CD14-positive monocyte (primary cell): Measurements from ENCODE around the gene SLC26A9. TPM values are rescaled to one million over a fixed set of nuclear protein-coding genes. Genes with fewer than 3 reads are reported as not detected.

Experiments used
- DNase-seq, 3 donors: peaks; one replicate each; pipeline ENCODE4 v3.0.0-alpha.2; 2011 to 2022
- H2AFZ ChIP-seq: 2 replicates; pipeline ENCODE4 v1.6.0; 2012; ENCODE audit warnings: mild to moderate bottlenecking, low read depth, low read length, inconsistent platforms; ENCODE audit not compliant: insufficient read depth, poor library complexity, severe bottlenecking
- H3K27ac ChIP-seq, 2 donors: 1 replicate in 1 of 2; 2 replicates in 1 of 2; pipeline ENCODE4 v1.5.1; 2012 to 2013; ENCODE audit warnings: low read length in 2 of 2, control low read depth in 1 of 2, inconsistent platforms in 1 of 2, low read depth in 1 of 2, mild to moderate bottlenecking in 1 of 2
- H3K27me3 ChIP-seq, 2 donors: one replicate each; pipeline versions ENCODE4 v1.6.0 to v1.6.1; 2011 to 2013; ENCODE audit warnings: low read length in 2 of 2; ENCODE audit not compliant: control insufficient read depth in 2 of 2, insufficient read depth in 2 of 2
- H3K36me3 ChIP-seq, 2 donors: replicated peaks in 1 of 2; 1 replicate in 1 of 2; 2 replicates in 1 of 2; pipeline versions ENCODE4 v1.5.1 to v1.6.1; 2012 to 2013; ENCODE audit warnings: low read length in 2 of 2, control low read depth in 1 of 2, inconsistent platforms in 1 of 2, mild to moderate bottlenecking in 1 of 2; ENCODE audit not compliant: insufficient read depth in 2 of 2, control insufficient read depth in 1 of 2
- H3K4me1 ChIP-seq, 2 donors: 1 replicate in 1 of 2; 2 replicates in 1 of 2; pipeline versions ENCODE4 v1.5.1 to v1.6.1; 2012 to 2013; ENCODE audit warnings: low read length in 2 of 2, control low read depth in 1 of 2, inconsistent platforms in 1 of 2, mild to moderate bottlenecking in 1 of 2, moderate library complexity in 1 of 2; ENCODE audit not compliant: insufficient read depth in 2 of 2, control insufficient read depth in 1 of 2
- H3K4me2 ChIP-seq: replicated peaks from 2 replicates; pipeline ENCODE3; 2012; ENCODE audit warnings: low read length, moderate library complexity, mild to moderate bottlenecking; ENCODE audit not compliant: poor library complexity, severe bottlenecking; ENCODE audit errors: extremely low read depth
- H3K4me3 ChIP-seq, 3 experiments: fragments of 200-600 bp in 1 of 3; sonication (generic) in 1 of 3; replicated peaks in 1 of 3; 1 replicate in 2 of 3; 2 replicates in 1 of 3; pipeline ENCODE4 v1.5.1; 2011 to 2013; ENCODE audit warnings: low read length in 3 of 3, mild to moderate bottlenecking in 3 of 3, control low read depth in 2 of 3, low read depth in 2 of 3, inconsistent platforms in 1 of 3, moderate library complexity in 1 of 3
- H3K79me2 ChIP-seq: 2 replicates; pipeline ENCODE4 v1.6.0; 2012; ENCODE audit warnings: mild to moderate bottlenecking, control low read depth, inconsistent platforms, low read length, moderate library complexity; ENCODE audit not compliant: insufficient read depth
- H3K9ac ChIP-seq: 2 replicates; pipeline ENCODE4 v1.6.0; 2017; ENCODE audit warnings: low read length, mild to moderate bottlenecking; ENCODE audit not compliant: insufficient read depth, poor library complexity, severe bottlenecking
- H3K9me3 ChIP-seq, 2 donors: replicated peaks in 1 of 2; 1 replicate in 1 of 2; 2 replicates in 1 of 2; pipeline versions ENCODE4 v1.5.1 to v1.6.1; 2012 to 2013; ENCODE audit warnings: low read length in 2 of 2, control low read depth in 1 of 2; ENCODE audit not compliant: control insufficient read depth in 1 of 2, insufficient read depth in 1 of 2
- H4K20me1 ChIP-seq: 2 replicates; pipeline ENCODE4 v1.6.0; 2012; ENCODE audit warnings: mild to moderate bottlenecking, low read length, control low read depth, moderate library complexity; ENCODE audit not compliant: insufficient read depth
- H3K27ac Mint-ChIP-seq, 7 donors: one replicate each; pipeline ENCODE4 v1.8.0; 2020; ENCODE audit warnings: mild to moderate bottlenecking in 7 of 7, mixed read lengths in 7 of 7, moderate library complexity in 6 of 7, inconsistent platforms in 2 of 7
- H3K27me3 Mint-ChIP-seq, 3 donors: one replicate each; pipeline ENCODE4 v1.8.0; 2021 to 2022; ENCODE audit warnings: low read depth in 3 of 3, mild to moderate bottlenecking in 3 of 3, mixed read lengths in 3 of 3, moderate library complexity in 3 of 3, inconsistent platforms in 1 of 3
- H3K36me3 Mint-ChIP-seq, 2 donors: one replicate each; pipeline ENCODE4 v1.8.0; 2020; ENCODE audit warnings: mixed read lengths in 2 of 2, inconsistent platforms in 1 of 2, mild to moderate bottlenecking in 1 of 2
- H3K4me1 Mint-ChIP-seq: one replicate; pipeline ENCODE4 v1.8.0; 2020; ENCODE audit warnings: mild to moderate bottlenecking, mixed read lengths
- H3K4me3 Mint-ChIP-seq, 2 donors: one replicate each; pipeline ENCODE4 v1.8.0; 2020; ENCODE audit warnings: mild to moderate bottlenecking in 2 of 2, mixed read lengths in 2 of 2, moderate library complexity in 1 of 2
- H3K9me3 Mint-ChIP-seq, 7 donors: one replicate each; pipeline ENCODE4 v1.8.0; 2020 to 2022; ENCODE audit warnings: mixed read lengths in 7 of 7, mild to moderate bottlenecking in 6 of 7, moderate library complexity in 6 of 7, inconsistent platforms in 2 of 7
- WGBS: methylation state at CpG from one replicate; pipeline ENCODE4 v1.1.5; 2013; ENCODE audit warnings: missing lambda C conversion rate; ENCODE audit not compliant: insufficient coverage; 5-methylcytosine and 5-hydroxymethylcytosine counted together
- intact Hi-C, 2 donors: fragments of 100-400 bp; cut with micrococcal nuclease; formaldehyde crosslinking; loops; one replicate each; pipeline versions ENCODE4 v1.15.0 to v1.15.1; 2023
- polyA plus RNA-seq, 3 donors: library from polyadenylated mRNA; depleted of rRNA in 1 of 3; unstranded in 2 of 3; stranded (reverse) in 1 of 3; fragments of 300-500 nt in 2 of 3; fragments of >200 nt in 1 of 3; fragmentation: Illumina TruSeq in 2 of 3; gene quantifications; 1 replicate in 2 of 3; 2 replicates in 1 of 3; pipeline ENCODE4 v1.2.3, GENCODE V29; 2012 to 2021
- TF ChIP-seq, protein P1 (sequence below): fragments of 200-600 bp; IDR thresholded peaks from one replicate; pipeline ENCODE4 v1.8.0; 2022; ENCODE audit warnings: antibody characterized with exemption, mild to moderate bottlenecking

The SLC26A9 gene
- polyA plus RNA-seq, 3 donors, result 0.04 TPM; not detected in 2

DNA sequence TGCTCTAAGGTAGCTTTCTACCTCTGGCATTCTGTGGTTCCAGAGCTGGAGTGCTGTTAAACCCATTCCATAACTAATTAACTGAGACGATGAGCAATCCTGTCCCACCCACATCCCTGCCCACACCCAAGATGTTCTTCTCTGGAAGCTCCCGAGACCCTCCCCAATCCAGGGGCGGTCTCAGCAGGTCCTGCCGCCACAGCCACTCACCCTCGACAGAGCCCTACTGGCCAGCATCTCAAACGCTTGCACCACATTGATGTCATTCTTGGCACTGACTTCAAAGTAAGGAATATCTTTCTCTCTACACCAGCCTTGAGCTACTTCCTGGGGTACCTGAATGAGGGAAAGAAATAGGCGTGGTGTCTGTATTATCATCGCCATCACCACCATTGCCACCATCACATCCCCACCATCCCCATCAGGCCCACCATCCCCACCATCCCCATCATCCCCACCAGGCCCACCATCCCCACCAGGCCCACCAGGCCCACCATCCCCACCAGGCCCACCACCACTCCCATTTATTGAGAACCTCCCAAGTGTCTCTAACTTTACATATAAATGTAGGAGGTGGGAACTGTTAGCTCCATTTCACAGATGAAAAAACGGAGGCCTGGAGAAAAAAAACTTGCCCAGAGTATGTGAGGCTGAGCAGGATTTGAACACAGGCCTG, 42.2 kb upstream of the SLC26A9 start:
- no peak overlapping the region for H3K4me3 ChIP-seq
- H4K20me1 ChIP-seq, result no peaks in the 10 kb centered on the region
- Mint-ChIP-seq H3K27me3 (peaks cover 0 to 3% (median 0%) of the 10 kb centered on the region in 3 donors), H3K27ac (no peak overlapping the region), H3K4me3 (no peak overlapping the region), H3K9me3 (peaks cover 0 to 3% (median 2%) of the 10 kb centered on the region in 7 donors), H3K36me3 (peaks cover 0 to 11% of the 10 kb centered on the region in 2 donors), H3K4me1 (peaks cover 12% of the 10 kb centered on the region)
- H3K9me3 ChIP-seq, result no peaks in the 10 kb centered on the region
- TF ChIP-seq, protein P1, sequence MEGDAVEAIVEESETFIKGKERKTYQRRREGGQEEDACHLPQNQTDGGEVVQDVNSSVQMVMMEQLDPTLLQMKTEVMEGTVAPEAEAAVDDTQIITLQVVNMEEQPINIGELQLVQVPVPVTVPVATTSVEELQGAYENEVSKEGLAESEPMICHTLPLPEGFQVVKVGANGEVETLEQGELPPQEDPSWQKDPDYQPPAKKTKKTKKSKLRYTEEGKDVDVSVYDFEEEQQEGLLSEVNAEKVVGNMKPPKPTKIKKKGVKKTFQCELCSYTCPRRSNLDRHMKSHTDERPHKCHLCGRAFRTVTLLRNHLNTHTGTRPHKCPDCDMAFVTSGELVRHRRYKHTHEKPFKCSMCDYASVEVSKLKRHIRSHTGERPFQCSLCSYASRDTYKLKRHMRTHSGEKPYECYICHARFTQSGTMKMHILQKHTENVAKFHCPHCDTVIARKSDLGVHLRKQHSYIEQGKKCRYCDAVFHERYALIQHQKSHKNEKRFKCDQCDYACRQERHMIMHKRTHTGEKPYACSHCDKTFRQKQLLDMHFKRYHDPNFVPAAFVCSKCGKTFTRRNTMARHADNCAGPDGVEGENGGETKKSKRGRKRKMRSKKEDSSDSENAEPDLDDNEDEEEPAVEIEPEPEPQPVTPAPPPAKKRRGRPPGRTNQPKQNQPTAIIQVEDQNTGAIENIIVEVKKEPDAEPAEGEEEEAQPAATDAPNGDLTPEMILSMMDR, result no peak
- H3K4me2 ChIP-seq, result no peak overlapping the region
- H3K9ac ChIP-seq, result no peak overlapping the region
- H3K36me3 ChIP-seq, result no peaks in the 10 kb centered on the region
- DNase-seq, result no peak
- H3K79me2 ChIP-seq, result no peaks in the 10 kb centered on the region
- no peaks in the 10 kb centered on the region for H3K27me3 ChIP-seq
- H2AFZ ChIP-seq, result no peak overlapping the region
- 95% methylated on average over 5 of the region's 9 CpGs for WGBS
- H3K27ac ChIP-seq, result no peak overlapping the region
- intact Hi-C loops, result loop anchor here (2.0 to 10.0 kb wide), 2 partner anchors 49 to 121 kb away; no protein-coding TSS in a partner anchor
- peaks cover 0 to 3% of the 10 kb centered on the region in 2 donors for H3K4me1 ChIP-seq

DNA sequence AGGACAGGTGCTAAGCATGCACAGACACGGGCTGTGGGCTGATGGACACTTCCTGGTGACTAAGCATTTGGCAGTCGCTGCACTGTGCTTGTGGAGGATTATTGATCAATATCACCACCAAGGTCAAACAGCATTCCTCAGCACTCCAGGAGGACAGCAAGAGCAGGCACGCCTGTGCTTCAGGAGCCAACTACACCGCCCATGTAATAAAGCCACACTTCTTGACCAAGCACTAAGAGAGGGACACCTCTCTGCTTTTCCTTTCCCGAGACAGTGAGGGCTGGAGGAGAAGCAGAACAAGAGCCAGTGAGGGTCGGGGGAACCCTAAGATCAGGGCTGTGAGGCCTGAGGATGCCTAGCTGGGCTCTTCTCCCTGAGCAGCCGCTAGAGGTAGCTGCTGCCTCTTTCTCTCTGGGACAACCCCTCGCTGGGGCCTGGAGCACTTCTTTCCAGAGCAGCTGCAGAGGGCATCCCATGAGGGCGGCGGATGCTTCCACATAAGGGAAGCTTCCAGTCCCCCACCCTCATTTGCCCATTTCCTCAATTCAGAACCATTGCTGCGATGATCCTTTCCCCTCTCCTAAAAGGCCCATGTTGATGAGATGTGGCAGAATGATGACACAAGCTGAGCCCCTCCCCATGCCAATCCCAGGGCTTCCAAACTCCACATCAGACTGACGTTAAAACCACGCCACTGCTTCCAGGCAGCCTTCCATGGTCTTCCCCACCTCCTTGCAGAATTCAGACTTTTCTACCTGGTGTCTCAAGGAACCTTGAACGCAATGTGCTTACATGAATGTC, 40.9 kb upstream of the SLC26A9 start:
- H4K20me1 ChIP-seq, result no peaks in the 10 kb centered on the region
- peaks cover 0 to 12% of the 10 kb centered on the region in 2 donors for H3K4me1 ChIP-seq
- no peak overlapping the region for H3K9ac ChIP-seq
- no peak overlapping the region for H3K4me3 ChIP-seq
- Mint-ChIP-seq H3K9me3 (peaks cover 0 to 3% (median 2%) of the 10 kb centered on the region in 7 donors), H3K27ac (peak overlapping the region in 1 of 7 donors; percentile 46), H3K36me3 (peaks cover 0 to 6% of the 10 kb centered on the region in 2 donors), H3K4me3 (no peak overlapping the region), H3K4me1 (peaks cover 15% of the 10 kb centered on the region), H3K27me3 (peaks cover 0 to 2% (median 0%) of the 10 kb centered on the region in 3 donors)
- no peaks in the 10 kb centered on the region for H3K27me3 ChIP-seq
- H3K36me3 ChIP-seq, result no peaks in the 10 kb centered on the region
- no peaks in the 10 kb centered on the region for H3K79me2 ChIP-seq
- no peak overlapping the region for H2AFZ ChIP-seq
- intact Hi-C loops, result loop anchor here in 1 of 2 donors (1.0 to 10.0 kb wide), 2 partner anchors 51 to 122 kb away; no protein-coding TSS in a partner anchor
- no peak overlapping the region for H3K4me2 ChIP-seq
- WGBS, result 44% methylated on average over 8 of the region's 14 CpGs
- no peak overlapping the region for H3K27ac ChIP-seq
- DNase-seq, result peak; percentile 36 to 50 (median 42)
- TF ChIP-seq, protein P1, result peak; percentile 78
- H3K9me3 ChIP-seq, result no peaks in the 10 kb centered on the region
